ENCODE data around the gene DENND1A. TPM values are rescaled to one million over a fixed set of nuclear protein-coding genes. Genes with fewer than 3 reads are reported as not detected.

DENND1A gene
- polyA plus RNA-seq, 1 experiment: 16.2 TPM

DNA sequence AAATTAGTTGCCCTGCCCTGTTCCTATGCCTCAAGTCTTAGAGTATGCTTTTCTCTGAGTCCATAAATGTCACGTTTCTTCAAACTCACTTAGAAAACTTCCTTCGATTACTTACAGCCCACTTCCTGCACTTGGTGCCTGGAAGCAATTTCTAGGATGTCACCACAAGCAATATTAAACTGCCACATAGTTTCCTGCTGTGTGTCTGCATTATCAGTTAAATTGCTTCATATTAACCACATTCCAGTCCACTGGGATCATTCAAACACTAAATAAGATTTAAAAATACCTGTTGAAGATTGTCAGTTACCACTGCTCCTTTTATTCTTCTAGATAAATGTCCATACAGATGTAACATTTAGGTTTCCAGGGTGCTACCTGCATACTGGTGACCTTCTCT lies 4.1 kb downstream of the DENND1A start:
- no peak for DNase-seq (ENCODE audit: low read depth, low spot score)
- H3K27me3 ChIP-seq (ENCODE audit: control insufficient read depth, insufficient read depth, low read length): no peaks in the 10 kb centered on the region
- TF ChIP-seq, protein P1, sequence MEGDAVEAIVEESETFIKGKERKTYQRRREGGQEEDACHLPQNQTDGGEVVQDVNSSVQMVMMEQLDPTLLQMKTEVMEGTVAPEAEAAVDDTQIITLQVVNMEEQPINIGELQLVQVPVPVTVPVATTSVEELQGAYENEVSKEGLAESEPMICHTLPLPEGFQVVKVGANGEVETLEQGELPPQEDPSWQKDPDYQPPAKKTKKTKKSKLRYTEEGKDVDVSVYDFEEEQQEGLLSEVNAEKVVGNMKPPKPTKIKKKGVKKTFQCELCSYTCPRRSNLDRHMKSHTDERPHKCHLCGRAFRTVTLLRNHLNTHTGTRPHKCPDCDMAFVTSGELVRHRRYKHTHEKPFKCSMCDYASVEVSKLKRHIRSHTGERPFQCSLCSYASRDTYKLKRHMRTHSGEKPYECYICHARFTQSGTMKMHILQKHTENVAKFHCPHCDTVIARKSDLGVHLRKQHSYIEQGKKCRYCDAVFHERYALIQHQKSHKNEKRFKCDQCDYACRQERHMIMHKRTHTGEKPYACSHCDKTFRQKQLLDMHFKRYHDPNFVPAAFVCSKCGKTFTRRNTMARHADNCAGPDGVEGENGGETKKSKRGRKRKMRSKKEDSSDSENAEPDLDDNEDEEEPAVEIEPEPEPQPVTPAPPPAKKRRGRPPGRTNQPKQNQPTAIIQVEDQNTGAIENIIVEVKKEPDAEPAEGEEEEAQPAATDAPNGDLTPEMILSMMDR (IDR thresholded peaks at IDR 0.05; ENCODE audit: low read depth, low read length): no peak
- POLR2A ChIA-PET: no interaction called here
- H3K4me3 ChIP-seq (ENCODE audit: low read depth, low read length): no peak overlapping the region
- H3K9me3 ChIP-seq (ENCODE audit: control insufficient read depth, insufficient read depth, low read length): no peaks in the 10 kb centered on the region; the same call in 1 of the 2 replicates
- H3K27ac ChIP-seq (ENCODE audit: low read depth, low read length): no peak overlapping the region
- CTCF ChIA-PET: no interaction called here

DNA sequence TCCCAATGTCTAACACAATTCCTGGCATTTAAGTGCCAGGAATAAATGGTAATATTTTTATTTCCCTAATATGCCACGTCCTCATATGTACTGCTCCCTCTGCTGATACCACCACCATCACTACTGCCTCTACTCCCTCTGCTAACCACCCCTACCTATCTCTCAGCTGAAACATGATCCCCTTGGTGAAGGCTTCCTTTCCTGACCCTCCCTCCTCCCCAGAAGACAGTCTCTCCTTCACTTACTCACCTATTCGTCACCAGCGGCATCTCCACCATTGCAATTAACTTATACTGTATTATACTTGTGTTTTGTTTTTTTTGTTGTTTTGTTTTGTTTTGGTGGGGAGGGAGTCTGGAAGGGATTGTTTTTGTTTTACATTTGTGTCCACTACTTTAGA lies 4.8 kb downstream of the DENND1A start:
- Histone ChIP-seq H3K27me3 (ENCODE audit: control insufficient read depth, insufficient read depth, low read length) (no peaks in the 10 kb centered on the region), H3K9me3 (ENCODE audit: control insufficient read depth, insufficient read depth, low read length) (no peaks in the 10 kb centered on the region; the same call in 1 of the 2 replicates), H3K4me3 (ENCODE audit: low read depth, low read length) (no peak overlapping the region), H3K27ac (ENCODE audit: low read depth, low read length) (no peak overlapping the region)
- TF ChIP-seq, protein P1 (IDR thresholded peaks at IDR 0.05; ENCODE audit: low read depth, low read length): no peak
- CTCF ChIA-PET: no interaction called here
- POLR2A ChIA-PET: no interaction called here
- DNase-seq (ENCODE audit: low read depth, low spot score): no peak

DNA sequence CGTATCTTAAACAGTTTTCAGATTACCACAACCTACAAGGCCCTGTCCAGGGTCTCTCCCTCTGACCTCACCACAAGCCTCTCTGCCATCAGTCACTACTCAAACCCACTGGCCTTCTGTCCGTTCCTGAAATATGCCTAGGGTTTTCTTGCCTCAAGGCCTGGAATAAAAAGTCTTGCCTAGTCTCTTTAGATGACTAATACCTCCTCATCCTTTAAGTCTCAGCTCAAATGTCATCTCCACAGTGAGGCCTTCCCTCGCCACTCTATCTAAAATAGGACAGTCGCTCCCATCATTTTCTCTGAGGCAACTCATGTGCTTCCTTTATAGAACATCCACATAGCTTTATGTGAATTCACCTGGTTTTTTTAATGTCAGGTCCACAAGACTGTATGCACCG lies 5.2 kb downstream of the DENND1A start:
- no peaks in the 10 kb centered on the region for H3K27me3 ChIP-seq (ENCODE audit: control insufficient read depth, insufficient read depth, low read length)
- CTCF ChIA-PET: no interaction called here
- no peaks in the 10 kb centered on the region; the same call in 1 of the 2 replicates for H3K9me3 ChIP-seq (ENCODE audit: control insufficient read depth, insufficient read depth, low read length)
- TF ChIP-seq, protein P1 (IDR thresholded peaks at IDR 0.05; ENCODE audit: low read depth, low read length): no peak
- POLR2A ChIA-PET: no interaction called here
- H3K27ac ChIP-seq (ENCODE audit: low read depth, low read length): no peak overlapping the region
- no peak for DNase-seq (ENCODE audit: low read depth, low spot score)
- no peak overlapping the region for H3K4me3 ChIP-seq (ENCODE audit: low read depth, low read length)

DNA sequence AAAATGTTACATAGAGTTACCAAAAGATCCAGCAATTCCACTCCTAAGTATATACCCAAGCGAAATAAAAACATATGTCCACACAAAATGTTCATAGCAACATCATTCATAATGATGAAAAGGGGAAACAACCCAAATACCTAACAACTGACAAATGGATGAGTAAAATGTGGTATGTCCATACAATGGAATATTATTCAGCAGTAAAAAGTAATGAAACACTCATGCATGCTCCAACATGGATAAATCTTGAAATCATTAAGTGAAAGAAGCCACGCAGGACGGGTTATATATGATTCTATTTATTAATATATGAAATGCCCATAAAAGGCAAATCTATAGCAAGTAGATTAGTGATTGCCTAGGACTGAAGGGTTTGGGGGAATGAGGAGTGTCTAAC lies 6.0 kb downstream of the DENND1A start:
- TF ChIP-seq, protein P1 (IDR thresholded peaks at IDR 0.05; ENCODE audit: low read depth, low read length): no peak
- no peak for DNase-seq (ENCODE audit: low read depth, low spot score)
- ChIA-PET CTCF (no interaction called here), POLR2A (no interaction called here)
- Histone ChIP-seq H3K4me3 (ENCODE audit: low read depth, low read length) (no peak overlapping the region), H3K9me3 (ENCODE audit: control insufficient read depth, insufficient read depth, low read length) (no peaks in the 10 kb centered on the region), H3K27ac (ENCODE audit: low read depth, low read length) (no peak overlapping the region), H3K27me3 (ENCODE audit: control insufficient read depth, insufficient read depth, low read length) (no peaks in the 10 kb centered on the region)

DNA sequence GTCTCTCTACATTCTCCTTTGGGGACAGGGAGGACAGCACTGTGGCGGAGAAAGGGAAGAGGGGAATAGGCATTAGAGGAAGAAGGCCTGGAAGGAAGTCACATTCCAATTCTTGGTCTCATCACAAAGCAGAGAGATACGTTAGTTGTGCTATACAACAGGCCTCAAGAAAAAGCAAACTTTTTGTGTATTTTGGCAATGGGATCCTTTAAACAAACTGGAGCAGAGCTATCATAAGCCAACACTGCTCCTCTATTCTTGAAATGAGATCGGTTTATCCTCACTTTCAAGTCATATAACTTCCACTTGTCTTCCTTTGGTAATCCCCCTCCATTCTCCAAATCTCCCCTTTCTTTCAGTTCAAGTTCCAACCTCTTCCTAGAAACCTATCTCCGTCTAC lies 6.5 kb downstream of the DENND1A start:
- no peak overlapping the region for H3K27ac ChIP-seq (ENCODE audit: low read depth, low read length)
- TF ChIP-seq, protein P1 (IDR thresholded peaks at IDR 0.05; ENCODE audit: low read depth, low read length): no peak
- POLR2A ChIA-PET: no interaction called here
- no peaks in the 10 kb centered on the region for H3K9me3 ChIP-seq (ENCODE audit: control insufficient read depth, insufficient read depth, low read length)
- no peak overlapping the region for H3K4me3 ChIP-seq (ENCODE audit: low read depth, low read length)
- CTCF ChIA-PET: no interaction called here
- no peak for DNase-seq (ENCODE audit: low read depth, low spot score)
- H3K27me3 ChIP-seq (ENCODE audit: control insufficient read depth, insufficient read depth, low read length): no peaks in the 10 kb centered on the region
